ENCODE data around the gene NDST1.

DNA sequence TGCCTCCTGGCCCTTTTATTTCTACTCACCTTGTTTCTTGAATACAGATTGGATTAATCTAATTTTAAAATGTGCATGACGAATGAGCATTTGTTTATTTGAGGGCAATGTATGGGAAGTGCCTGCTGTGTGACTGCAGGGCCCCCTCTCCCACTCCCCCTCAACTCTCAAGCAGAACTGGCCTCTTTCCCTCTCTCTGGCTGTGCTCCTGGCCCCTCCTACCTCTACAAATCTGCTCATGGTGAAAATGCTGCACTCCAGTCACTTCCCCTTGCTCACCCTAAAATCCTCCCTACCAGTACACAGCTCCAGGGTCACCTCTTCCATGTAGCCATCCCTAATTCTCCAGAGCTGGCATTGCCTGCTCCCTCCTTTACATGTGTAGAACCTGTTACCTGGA is 17.2 kb upstream of the NDST1 start:
- TF ChIP-seq, protein P1, sequence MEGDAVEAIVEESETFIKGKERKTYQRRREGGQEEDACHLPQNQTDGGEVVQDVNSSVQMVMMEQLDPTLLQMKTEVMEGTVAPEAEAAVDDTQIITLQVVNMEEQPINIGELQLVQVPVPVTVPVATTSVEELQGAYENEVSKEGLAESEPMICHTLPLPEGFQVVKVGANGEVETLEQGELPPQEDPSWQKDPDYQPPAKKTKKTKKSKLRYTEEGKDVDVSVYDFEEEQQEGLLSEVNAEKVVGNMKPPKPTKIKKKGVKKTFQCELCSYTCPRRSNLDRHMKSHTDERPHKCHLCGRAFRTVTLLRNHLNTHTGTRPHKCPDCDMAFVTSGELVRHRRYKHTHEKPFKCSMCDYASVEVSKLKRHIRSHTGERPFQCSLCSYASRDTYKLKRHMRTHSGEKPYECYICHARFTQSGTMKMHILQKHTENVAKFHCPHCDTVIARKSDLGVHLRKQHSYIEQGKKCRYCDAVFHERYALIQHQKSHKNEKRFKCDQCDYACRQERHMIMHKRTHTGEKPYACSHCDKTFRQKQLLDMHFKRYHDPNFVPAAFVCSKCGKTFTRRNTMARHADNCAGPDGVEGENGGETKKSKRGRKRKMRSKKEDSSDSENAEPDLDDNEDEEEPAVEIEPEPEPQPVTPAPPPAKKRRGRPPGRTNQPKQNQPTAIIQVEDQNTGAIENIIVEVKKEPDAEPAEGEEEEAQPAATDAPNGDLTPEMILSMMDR (IDR thresholded peaks at IDR 0.05), result no peak
- no peak for TF ChIP-seq NR2C2 (CRISPR knock-in tag; IDR thresholded peaks at IDR 0.05)
- TF ChIP-seq, protein P2, sequence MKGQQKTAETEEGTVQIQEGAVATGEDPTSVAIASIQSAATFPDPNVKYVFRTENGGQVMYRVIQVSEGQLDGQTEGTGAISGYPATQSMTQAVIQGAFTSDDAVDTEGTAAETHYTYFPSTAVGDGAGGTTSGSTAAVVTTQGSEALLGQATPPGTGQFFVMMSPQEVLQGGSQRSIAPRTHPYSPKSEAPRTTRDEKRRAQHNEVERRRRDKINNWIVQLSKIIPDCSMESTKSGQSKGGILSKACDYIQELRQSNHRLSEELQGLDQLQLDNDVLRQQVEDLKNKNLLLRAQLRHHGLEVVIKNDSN (CRISPR knock-in tag; IDR thresholded peaks at IDR 0.05), result no peak
- TF ChIP-seq, protein P3, sequence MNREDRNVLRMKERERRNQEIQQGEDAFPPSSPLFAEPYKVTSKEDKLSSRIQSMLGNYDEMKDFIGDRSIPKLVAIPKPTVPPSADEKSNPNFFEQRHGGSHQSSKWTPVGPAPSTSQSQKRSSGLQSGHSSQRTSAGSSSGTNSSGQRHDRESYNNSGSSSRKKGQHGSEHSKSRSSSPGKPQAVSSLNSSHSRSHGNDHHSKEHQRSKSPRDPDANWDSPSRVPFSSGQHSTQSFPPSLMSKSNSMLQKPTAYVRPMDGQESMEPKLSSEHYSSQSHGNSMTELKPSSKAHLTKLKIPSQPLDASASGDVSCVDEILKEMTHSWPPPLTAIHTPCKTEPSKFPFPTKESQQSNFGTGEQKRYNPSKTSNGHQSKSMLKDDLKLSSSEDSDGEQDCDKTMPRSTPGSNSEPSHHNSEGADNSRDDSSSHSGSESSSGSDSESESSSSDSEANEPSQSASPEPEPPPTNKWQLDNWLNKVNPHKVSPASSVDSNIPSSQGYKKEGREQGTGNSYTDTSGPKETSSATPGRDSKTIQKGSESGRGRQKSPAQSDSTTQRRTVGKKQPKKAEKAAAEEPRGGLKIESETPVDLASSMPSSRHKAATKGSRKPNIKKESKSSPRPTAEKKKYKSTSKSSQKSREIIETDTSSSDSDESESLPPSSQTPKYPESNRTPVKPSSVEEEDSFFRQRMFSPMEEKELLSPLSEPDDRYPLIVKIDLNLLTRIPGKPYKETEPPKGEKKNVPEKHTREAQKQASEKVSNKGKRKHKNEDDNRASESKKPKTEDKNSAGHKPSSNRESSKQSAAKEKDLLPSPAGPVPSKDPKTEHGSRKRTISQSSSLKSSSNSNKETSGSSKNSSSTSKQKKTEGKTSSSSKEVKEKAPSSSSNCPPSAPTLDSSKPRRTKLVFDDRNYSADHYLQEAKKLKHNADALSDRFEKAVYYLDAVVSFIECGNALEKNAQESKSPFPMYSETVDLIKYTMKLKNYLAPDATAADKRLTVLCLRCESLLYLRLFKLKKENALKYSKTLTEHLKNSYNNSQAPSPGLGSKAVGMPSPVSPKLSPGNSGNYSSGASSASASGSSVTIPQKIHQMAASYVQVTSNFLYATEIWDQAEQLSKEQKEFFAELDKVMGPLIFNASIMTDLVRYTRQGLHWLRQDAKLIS (CRISPR knock-in tag; IDR thresholded peaks at IDR 0.05; ENCODE audit: borderline replicate concordance), result no peak
- TF ChIP-seq ZNF416 (CRISPR knock-in tag; IDR thresholded peaks at IDR 0.05), result no peak
- TF ChIP-seq, protein P4, sequence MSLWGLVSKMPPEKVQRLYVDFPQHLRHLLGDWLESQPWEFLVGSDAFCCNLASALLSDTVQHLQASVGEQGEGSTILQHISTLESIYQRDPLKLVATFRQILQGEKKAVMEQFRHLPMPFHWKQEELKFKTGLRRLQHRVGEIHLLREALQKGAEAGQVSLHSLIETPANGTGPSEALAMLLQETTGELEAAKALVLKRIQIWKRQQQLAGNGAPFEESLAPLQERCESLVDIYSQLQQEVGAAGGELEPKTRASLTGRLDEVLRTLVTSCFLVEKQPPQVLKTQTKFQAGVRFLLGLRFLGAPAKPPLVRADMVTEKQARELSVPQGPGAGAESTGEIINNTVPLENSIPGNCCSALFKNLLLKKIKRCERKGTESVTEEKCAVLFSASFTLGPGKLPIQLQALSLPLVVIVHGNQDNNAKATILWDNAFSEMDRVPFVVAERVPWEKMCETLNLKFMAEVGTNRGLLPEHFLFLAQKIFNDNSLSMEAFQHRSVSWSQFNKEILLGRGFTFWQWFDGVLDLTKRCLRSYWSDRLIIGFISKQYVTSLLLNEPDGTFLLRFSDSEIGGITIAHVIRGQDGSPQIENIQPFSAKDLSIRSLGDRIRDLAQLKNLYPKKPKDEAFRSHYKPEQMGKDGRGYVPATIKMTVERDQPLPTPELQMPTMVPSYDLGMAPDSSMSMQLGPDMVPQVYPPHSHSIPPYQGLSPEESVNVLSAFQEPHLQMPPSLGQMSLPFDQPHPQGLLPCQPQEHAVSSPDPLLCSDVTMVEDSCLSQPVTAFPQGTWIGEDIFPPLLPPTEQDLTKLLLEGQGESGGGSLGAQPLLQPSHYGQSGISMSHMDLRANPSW (CRISPR knock-in tag; conservative IDR thresholded peaks at IDR 0.05; ENCODE audit: low read depth), result no peak
- TF ChIP-seq CREM (CRISPR knock-in tag; IDR thresholded peaks at IDR 0.05), result no peak
- TF ChIP-seq ETV6 (CRISPR knock-in tag; IDR thresholded peaks at IDR 0.05), result no peak
- no peak for TF ChIP-seq ESRRA (CRISPR knock-in tag; IDR thresholded peaks at IDR 0.05; ENCODE audit: borderline replicate concordance)
